Mesodermal cell (in vitro differentiated cells): Measurements from ENCODE around the gene SCPEP1.

Experiments
- H3K27ac ChIP-seq: 2 replicates; pipeline ENCODE4 v1.7.0; 2013; ENCODE audit warnings: mild to moderate bottlenecking, low read depth, low read length, moderate library complexity; ENCODE audit not compliant: severe bottlenecking
- H3K36me3 ChIP-seq: 2 replicates; pipeline ENCODE4 v1.7.1; 2013; ENCODE audit warnings: mild to moderate bottlenecking, low read length, moderate library complexity; ENCODE audit not compliant: control insufficient read depth, insufficient read depth
- H3K4me1 ChIP-seq: one replicate; pipeline ENCODE4 v1.7.1; 2013; ENCODE audit warnings: mild to moderate bottlenecking, low read length; ENCODE audit not compliant: insufficient read depth, control insufficient read depth, poor library complexity, severe bottlenecking
- H3K4me3 ChIP-seq: 2 replicates; pipeline ENCODE4 v1.7.0; 2013; ENCODE audit warnings: low read length, control low read depth, mild to moderate bottlenecking; ENCODE audit not compliant: insufficient read depth, poor library complexity, severe bottlenecking; ENCODE audit errors: extremely low read depth
- H3K9me3 ChIP-seq: 2 replicates; pipeline ENCODE4 v1.7.1; 2013; ENCODE audit warnings: mild to moderate bottlenecking, low read length, moderate library complexity; ENCODE audit not compliant: control insufficient read depth
- WGBS, 2 experiments: methylation state at CpG; one replicate each; pipeline ENCODE4 v1.1.5; 2013; ENCODE audit warnings: missing lambda C conversion rate in 2 of 2; ENCODE audit not compliant: insufficient coverage in 2 of 2; 5-methylcytosine and 5-hydroxymethylcytosine counted together

SCPEP1 gene

GRCh38 chr17:57040571-57040970 is 62.6 kb downstream of the SCPEP1 start:
- Histone ChIP-seq H3K4me1 (no peaks in the 10 kb centered on the region), H3K36me3 (no peaks in the 10 kb centered on the region), H3K9me3 (no peaks in the 10 kb centered on the region), H3K4me3 (no peak overlapping the region), H3K27ac (no peak overlapping the region)
- 77 to 85% methylated on average over 2 of the region's 2 CpGs for WGBS, 2 experiments

- no peak overlapping the region for H3K4me3 ChIP-seq
- H3K27ac ChIP-seq = no peak overlapping the region
- 74 to 85% methylated on average over 3 of the region's 4 CpGs for WGBS, 2 experiments
- H3K36me3 ChIP-seq = no peaks in the 10 kb centered on the region
- H3K9me3 ChIP-seq = no peaks in the 10 kb centered on the region
- H3K4me1 ChIP-seq = no peaks in the 10 kb centered on the region
Observed at GRCh38 chr17:57043276-57043675, 65.3 kb downstream of the SCPEP1 start.

GRCh38 chr17:57044976-57045867 is 67.3 kb downstream of the SCPEP1 start:
- whole genome bisulfite sequencing, 2 experiments = 96% methylated on average over 48 of the region's 49 CpGs
- Histone ChIP-seq H3K9me3 (no peaks in the 10 kb centered on the region), H3K36me3 (no peaks in the 10 kb centered on the region), H3K27ac (no peak overlapping the region), H3K4me1 (no peaks in the 10 kb centered on the region), H3K4me3 (no peak overlapping the region)

DNA sequence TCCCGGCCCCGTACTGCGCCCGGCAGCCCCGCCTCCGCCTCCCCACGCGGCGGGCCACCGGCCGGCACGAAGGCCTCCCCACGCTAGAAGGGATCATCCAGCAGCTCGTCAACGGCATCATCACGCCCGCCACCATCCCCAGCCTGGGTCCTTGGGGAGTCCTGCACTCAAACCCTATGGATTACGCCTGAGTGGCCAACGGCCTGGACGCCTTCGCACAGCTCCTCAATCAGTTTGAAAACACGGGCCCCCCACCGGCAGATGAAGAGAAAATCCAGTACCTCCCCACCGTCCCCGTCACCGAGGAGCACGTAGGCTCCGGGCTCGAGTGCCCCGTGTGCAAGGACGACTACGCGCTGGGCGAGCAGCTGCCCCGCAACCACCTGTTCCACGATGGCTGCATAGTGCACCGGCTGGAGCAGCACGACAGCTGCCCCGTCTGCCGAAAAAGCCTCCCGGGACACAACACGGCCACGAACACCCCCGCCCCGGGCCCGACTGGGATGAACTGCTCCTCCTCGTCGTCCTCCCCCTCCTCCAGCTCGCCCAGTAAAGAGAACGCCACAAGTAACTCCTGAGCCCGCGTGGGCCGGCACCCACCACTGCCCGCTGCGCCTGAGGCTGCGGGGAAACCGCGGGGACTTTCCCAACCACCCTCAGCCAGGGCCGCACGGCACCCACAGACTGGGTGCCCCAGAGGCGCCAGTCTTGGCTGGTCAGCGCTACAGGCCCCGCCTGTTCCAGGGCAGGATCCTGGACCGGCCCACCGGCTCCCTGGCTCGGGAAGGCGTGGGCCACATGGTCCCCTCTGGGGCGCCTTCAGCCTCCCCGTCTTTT is 68.2 kb downstream of the SCPEP1 start:
- H3K4me3 ChIP-seq = no peak overlapping the region

DNA sequence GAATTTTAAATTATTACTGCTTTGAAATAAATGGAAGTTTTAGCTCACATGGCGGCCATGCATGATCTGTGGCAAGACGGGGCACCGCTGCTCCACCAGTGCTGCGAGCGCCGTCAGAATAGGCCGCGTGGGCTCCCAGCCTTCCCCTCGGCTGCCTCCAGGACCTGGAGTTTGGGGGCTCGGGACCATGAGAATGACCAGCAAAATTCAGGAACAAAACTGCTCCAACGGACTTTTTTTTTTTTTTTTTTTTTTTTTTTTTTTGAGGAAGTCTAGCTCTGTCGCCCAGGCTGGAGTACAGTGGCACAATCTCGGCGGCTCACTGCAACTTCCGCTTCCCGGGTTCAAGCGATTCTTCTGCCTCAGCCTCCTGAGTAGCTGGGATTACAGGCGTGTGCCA is 68.8 kb downstream of the SCPEP1 start:
- Histone ChIP-seq H3K36me3 (no peaks in the 10 kb centered on the region), H3K4me3 (no peak overlapping the region), H3K4me1 (no peaks in the 10 kb centered on the region), H3K27ac (no peak overlapping the region), H3K9me3 (no peaks in the 10 kb centered on the region)
- WGBS, 2 experiments = 92 to 97% methylated on average over 10 to 17 of the region's 18 CpGs

More for the DNA sequence above, 68.2 kb downstream of the SCPEP1 start:
- H3K9me3 ChIP-seq = no peaks in the 10 kb centered on the region
- H3K4me1 ChIP-seq = no peaks in the 10 kb centered on the region
- H3K36me3 ChIP-seq = no peaks in the 10 kb centered on the region
- H3K27ac ChIP-seq = no peak overlapping the region
- WGBS, 2 experiments = 92 to 95% methylated on average over 55 to 63 of the region's 69 CpGs

DNA sequence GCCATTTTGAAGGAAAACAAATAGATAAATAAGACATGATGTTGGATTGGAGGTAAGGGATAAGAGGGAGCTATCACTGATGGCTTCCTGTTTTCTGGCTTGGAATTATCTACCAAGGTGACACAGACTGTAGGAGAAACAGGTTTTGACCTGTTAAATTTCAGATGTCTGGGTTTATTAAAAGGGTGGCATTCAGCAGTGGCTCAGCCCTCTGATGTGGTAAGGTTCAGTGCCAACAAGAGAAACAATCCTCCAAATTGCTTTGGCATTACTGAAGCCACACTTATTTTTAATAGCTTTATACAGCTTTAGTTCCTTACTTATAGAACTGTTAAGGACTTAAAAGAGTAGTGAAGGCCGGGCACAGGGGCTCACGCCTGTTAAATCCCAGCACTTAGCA is 70.2 kb downstream of the SCPEP1 start:
- Histone ChIP-seq H3K27ac (no peak overlapping the region), H3K36me3 (no peaks in the 10 kb centered on the region)
- WGBS, 2 experiments = 87% methylated on average over 2 of the region's 2 CpGs; no CpG with 5 or more reads in 1 of the 2 experiments

GRCh38 chr17:57050306-57050705 is 72.4 kb downstream of the SCPEP1 start:
- Histone ChIP-seq H3K27ac (no peak overlapping the region), H3K4me1 (no peaks in the 10 kb centered on the region), H3K36me3 (no peaks in the 10 kb centered on the region), H3K9me3 (no peaks in the 10 kb centered on the region), H3K4me3 (no peak overlapping the region)
- 79 to 80% methylated on average over 5 of the region's 5 CpGs for WGBS, 2 experiments

More for the DNA sequence above, 70.2 kb downstream of the SCPEP1 start:
- Histone ChIP-seq H3K4me3 (no peak overlapping the region), H3K9me3 (no peaks in the 10 kb centered on the region), H3K4me1 (no peaks in the 10 kb centered on the region)

DNA sequence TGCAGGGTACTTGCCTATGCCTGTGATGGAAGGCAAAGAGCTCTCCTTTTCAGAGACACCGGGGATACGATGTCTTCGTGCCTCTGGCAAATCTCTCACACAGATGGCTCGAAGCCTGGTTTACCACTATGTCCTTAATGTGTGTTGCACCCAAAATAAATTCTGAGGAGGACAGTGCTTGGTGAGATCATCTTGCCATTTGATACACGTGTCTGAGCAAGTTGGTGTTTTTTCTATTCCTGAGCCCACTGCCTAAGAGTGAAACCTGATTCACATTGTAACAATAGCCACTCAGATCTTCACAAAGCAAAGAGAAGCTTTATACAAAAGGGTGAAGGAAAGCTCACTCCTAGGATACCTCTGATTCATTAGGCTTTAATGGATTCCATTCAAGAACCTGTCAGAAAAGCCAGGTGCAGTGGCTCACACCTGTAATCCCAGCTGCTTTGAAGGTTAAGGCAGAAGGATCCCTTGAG is 74.0 kb downstream of the SCPEP1 start:
- 89 to 93% methylated on average over 4 to 5 of the region's 5 CpGs for WGBS, 2 experiments
- no peaks in the 10 kb centered on the region for H3K4me1 ChIP-seq
- H3K4me3 ChIP-seq = no peak overlapping the region
- no peak overlapping the region for H3K27ac ChIP-seq
- no peaks in the 10 kb centered on the region for H3K36me3 ChIP-seq
- no peaks in the 10 kb centered on the region for H3K9me3 ChIP-seq
